ENCODE results near the gene LUC7L2. TPM values are rescaled to one million over a fixed set of nuclear protein-coding genes. Genes with fewer than 3 reads are reported as not detected.
A peak's percentile ranks its signal among the peaks of the same experiment; 100 is the strongest.
"Not testable (repeated sequence)": the region's sequence is repeated elsewhere in the genome, so short reads cannot be mapped to it uniquely, and the experiment has no call there.

Gene LUC7L2
- total RNA-seq, 1 experiment from 2014 or later = 77.4 TPM

DNA sequence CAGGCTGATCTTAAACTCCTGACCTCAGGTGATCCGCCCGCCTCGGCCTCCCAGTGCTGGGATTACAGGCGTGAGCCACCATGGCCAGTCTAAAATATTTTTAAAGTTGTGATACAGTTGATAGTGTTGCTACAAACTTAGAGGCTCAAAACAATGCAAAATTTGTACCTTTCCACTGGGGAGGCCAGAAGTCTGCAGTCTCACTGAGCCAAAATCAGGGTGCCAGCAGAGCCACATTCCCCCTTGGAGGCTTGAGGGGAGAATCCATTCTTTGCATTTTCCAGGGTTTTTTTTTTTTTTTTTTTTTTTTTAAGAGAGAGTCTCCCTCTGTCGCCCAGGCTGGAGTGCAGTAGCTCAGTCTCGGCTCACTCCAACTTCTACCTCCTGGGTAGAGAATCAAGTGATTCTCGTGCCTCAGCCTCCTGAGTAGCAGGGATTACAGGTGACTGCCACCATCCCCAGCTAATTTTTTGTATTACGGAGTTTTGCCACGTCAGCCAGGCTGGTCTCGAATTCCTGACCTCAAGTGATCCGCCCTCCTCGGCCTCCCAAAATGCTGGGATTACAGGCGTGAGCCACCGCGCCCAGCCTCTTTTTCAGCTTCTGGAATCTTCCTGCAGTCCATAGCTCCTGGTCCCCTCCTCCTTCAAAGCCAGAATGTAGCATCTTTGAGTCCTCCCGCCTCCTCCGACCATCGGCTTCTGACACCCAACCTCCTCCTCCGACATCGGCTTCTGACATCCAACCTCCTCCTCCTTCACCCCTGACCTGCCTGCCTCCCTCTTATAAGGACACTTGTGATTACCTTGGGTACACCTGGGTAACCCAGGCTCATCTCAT lies 86.6 kb downstream of the LUC7L2 start:
- DNase-seq (ENCODE audit: low spot score) = no peak

DNA sequence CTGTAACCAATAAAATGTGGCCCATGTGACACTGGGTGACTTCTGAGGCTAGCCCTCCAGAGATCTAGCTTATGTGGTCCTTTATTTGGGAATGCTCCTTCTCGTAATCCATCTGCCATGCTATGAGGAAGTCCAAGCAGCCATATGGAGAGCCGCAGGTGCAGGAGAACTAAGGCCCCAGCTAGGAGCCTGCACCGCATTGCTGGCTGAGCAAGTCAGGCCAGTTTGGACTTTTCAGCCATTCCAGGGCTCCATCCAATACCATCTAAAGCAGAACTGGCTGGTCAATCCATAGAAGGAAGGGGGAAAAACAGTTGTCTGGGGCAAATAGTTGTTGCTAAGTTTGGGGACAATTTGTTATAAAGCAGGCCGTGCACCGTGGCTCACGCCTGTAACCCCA lies 91.2 kb downstream of the LUC7L2 start:
- no peak for DNase-seq (ENCODE audit: low spot score)

DNA sequence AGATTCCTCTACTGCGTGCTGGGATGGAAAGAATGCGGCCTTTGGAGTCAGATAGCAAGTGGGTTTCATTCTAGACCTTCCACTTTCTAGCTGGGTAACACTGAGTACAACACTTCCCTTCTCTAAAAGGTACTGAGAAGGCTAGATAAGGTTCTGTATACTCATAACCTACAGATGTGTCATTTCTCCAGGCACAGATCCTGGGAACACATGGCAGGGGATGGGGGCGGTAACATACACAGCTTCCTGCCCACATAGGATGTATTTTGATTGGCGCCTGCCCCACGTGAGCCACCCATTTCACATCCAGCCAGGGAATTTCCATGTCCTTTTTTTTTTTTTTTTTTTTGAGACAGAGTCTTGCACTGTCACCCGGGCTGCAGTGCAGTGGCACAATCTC lies 91.9 kb downstream of the LUC7L2 start:
- peak; percentile 38 for DNase-seq (ENCODE audit: low spot score)

DNA sequence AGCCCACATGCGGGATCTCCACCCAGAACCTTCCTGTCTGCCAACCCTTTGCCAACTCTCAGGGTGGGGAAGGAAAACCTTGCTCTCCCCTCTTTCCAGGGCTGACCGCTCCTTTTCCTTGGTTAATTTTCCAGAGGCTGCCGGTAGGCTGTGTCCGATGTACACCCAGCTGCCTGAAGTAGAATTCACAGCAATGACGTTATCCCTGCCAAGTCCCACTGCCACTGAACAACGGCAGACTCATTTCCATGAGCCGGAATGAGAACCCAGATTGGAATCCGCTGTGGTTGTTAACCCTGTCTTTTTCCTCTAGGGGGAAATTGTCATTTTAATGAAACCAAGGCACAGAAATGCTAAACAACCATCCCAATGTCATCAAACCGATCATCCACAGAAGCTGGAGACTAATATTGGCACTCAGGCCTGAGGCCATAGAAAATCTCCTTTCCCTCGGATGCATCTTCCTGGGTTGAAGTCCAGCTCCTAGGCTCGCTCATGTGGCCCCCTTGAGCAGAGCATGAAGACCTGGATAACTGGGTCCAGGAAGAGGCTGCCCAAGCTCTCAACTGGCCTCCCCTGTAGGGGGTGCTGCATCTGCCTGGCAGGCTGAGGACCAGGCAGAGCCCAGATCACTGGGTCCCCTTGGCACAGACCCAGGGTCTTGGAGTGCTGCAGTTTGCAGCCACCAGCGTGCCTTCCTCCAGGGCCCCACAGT lies 93.4 kb downstream of the LUC7L2 start:
- DNase-seq (ENCODE audit: low spot score) = no peak

DNA sequence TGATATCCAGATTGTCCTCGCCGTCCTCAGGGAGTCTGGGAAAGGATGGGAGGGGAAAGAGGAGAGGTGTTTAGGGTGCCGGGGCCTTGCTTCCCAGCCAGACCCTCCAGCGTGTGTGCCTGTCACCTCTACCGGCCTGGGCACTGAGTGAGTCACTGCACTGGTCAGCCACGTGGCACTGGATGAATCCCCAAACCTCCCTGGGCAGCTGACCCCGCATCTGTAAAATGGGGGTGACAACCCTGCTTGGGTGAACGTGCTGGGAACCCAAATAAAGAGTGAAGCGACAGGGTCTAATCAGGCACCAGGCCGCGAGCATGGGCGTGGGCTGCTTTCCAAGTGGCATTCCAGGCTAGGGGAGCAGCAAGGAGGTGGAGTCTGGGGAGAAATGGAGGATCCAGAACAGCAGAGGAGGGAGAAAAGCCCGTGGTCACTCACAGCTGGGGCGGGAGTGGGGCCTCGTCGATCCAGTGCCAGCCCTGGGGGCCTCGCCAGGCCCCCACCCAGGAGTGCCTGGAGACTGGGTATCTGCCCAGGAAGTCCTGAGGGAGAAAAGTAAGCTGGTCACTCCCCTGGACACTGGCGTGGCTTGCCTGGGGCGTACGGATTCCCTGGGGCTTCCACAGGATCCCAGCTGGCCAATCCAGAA lies 94.1 kb downstream of the LUC7L2 start:
- no peak for DNase-seq (ENCODE audit: low spot score)

DNA sequence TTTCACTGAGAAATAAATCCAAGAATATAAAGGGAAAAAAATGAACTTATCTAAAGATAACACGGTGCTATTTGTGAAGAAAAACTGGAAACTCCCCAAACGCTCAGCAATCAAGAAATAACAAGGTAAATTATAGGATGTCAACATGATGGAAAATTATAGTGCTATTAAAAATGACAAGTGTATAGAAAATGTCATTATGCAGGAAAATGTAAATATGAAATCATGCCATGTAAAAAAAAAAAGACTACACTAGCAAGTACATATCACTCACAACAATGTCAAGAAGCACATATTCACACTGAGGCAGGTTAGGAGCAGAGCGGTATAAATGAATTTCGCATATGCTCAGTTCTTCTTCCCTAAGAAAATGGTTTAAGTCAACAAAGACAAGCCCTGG lies 96.1 kb downstream of the LUC7L2 start:
- DNase-seq (ENCODE audit: low spot score) = no peak

DNA sequence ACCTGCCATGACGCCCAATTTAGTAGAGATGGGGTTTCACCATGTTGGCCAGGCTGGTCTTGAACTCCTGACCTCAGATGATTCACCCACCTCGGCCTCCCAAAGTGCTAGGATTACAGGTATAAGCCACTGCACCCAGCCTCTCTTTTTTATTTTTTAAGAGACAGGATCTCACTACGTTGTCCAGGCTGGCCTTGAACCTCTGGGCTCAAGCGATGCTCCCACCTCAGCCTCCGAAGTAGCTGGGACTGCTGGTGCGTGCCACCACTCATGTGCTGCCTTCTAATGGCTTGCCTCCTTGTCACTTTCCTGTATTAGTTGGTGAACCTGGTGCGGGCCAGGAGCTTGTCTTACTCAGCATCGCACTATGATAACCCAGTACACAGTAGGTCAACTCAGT lies 96.8 kb downstream of the LUC7L2 start:
- no peak for DNase-seq (ENCODE audit: low spot score)

DNA sequence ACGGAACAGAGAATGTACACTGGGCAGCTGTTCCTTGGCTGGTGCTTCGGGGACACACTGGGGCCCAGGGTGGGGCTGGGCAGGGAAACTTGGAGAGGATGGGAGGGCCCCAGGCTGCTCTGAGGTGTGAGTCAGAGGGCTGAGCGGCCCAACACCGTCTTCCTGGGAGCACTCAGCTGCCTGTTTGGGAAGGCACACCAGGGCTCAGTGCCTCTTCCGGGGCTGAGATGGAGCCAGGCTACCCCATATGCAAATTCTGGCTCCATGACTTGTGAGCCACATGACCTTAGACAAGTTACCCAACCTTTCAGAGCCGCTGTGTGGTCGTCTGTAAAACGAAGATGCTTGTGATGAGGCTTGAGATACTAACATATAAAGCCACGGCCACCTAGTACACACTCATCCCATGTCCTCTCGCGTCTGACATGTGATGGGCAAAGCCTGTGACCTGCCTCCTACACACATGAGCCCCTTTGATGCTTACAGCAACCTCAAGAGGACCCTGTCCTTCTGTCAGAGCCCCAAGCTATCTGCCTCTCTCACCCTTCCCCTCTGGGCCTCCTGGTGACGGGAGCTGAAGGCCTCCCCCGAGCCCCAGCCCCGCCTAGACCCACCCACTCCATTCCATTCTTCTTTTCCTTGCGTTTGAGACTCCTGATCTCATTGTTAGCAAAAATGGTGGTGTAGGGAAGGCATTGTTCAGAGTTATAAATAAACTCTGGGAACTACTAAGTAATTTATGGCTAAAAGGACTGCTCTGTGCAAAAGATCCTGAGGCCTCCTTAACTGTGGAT lies 97.7 kb downstream of the LUC7L2 start:
- peak; percentile 70 for DNase-seq (ENCODE audit: low spot score)

DNA sequence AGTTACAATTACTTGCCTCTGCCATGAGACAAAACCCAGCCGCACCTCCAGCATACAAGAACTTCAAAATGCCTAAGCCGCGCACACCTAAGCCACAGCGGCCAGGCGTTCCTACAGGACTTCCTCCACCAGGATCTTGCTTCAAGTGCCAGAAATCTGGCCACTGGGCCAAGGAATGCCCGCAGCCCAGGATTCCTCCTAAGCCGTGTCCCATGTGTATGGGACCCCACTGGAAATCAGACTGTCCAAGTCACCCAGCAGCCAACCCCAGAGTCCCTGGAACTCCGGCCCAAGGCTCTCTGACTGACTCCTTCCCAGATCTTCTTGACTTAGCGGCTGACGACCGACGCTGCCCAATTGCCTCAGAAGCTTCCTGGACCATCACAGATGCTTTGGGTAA lies 103.7 kb downstream of the LUC7L2 start:
- DNase-seq (ENCODE audit: low spot score) = not testable (repeated sequence)

DNA sequence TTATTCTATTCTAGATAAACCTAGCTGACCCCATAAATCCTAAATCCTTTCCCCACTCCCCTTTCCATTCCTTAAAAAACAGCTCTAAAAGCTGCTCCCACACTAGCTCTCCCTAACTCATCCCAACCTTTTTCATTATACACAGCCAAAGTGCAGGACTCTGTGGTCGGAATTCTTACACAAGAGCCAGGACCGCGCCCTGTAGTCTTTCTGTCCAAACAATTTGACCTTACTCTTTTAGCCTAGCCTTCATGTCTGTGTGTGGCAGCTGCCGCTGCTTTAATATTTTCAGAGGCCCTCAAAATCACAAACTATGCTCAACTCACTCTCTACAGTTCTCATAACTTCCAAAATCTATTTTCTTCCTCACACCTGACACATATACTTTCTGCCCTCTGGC lies 104.8 kb downstream of the LUC7L2 start:
- DNase-seq (ENCODE audit: low spot score) = not testable (repeated sequence)

DNA sequence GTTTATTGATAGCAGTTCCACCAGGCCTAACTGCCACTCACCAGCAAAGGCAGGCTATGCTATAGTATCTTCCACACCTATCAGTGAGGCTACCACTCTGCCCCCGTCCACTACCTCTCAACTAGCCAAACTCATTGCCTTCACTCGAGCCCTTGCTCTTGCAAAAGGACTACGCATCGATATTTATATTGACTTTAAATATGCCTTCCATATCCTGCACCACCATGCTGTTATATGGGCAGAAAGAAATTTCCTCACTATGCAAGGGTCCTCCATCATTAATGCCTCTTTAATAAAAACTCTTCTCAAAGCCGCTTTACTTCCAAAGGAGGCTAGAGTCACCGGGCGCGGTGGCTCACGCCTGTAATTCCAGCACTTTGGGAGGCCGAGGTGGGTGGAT lies 105.4 kb downstream of the LUC7L2 start:
- DNase-seq (ENCODE audit: low spot score) = not testable (repeated sequence)

DNA sequence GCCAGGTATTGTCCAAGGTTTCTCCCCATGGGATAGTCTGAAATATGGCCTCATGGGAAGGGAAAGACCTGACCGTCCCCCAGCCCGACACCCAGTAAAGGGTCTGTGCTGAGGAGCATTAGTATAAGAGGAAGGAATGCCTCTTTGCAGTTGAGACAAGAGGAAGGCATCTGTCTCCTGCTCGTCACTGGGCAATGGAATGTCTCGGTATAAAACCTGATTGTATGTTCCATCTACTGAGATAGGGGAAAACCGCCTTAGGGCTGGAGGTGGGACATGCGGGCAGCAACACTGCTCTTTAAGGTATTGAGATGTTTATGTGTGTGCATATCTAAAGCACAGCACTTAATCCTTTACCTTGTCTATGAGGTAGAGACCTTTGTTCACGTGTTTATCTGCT lies 108.0 kb downstream of the LUC7L2 start:
- DNase-seq (ENCODE audit: low spot score) = not testable (repeated sequence)

DNA sequence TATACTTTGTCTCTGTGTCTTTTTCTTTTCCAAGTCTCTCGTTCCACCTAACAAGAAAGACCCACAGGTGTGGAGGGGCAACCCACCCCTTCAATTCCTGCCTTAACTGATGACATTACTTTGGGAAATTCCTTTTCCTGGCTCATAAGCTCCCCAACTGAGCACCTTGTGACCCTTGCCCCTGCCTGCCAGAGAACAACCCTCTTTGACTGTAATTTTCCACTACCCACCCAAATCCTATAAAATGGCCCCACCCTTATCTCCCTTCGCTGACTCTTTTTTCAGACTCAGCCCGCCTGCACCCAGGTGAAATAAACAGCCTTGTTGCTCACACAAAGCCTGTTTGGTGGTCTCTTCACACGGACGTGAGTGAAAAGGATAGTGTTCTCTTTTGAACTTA lies 108.6 kb downstream of the LUC7L2 start:
- not testable (repeated sequence) for DNase-seq (ENCODE audit: low spot score)

DNA sequence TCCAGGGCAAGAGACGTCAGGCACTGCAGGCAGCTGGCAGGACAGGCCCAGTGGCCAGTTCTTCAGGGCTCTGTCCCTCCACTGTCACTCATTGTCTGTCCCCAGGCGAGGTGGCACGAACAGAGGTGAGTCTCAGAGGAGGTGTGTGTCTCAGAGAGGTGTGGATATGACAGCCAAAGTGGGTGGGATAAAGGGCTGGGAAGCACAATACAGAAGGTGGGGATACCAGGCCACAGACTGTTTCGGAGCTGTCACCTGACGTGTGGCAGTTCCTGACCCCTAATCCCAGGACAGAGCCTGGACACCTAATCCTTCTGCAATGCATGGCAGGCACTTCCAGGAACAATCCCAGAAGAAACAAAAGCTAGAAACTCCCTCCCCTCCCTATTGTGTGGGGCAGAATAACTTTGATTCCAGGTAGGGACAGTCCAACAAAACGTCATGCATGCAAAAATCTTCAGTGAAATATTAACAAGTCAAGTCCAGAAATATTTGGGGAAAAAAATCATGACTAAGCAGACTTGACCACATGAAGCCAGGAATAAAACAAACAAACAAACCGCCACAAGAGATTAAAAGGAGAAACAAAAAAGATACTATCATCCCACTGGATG lies 112.2 kb downstream of the LUC7L2 start:
- DNase-seq (ENCODE audit: low spot score) = peak; percentile 40

Other genes with a start within 250 kb of the LUC7L2 start
- gene UBN2, start 128.7 kb upstream of the LUC7L2 start, total RNA-seq (2014; rRNA removed; shearing (Covaris generic)) = 2.1 and 2.8 TPM in 2 replicates
- 4.9 and 7.5 TPM in 2 replicates for gene FMC1, start 18.6 kb upstream of the LUC7L2 start, total RNA-seq (2014; rRNA removed; shearing (Covaris generic))
- gene KLRG2, start 123.8 kb downstream of the LUC7L2 start, total RNA-seq (2014; rRNA removed; shearing (Covaris generic)) = 0.12 TPM in 1 of 2 replicates, not detected in the other
- not detected in 2 replicates for gene CLEC2L, start 163.8 kb downstream of the LUC7L2 start, total RNA-seq (2014; rRNA removed; shearing (Covaris generic))